EL (cell line): Measurements from ENCODE around the gene HID1.
A peak's percentile ranks its signal among the peaks of the same experiment; 100 is the strongest.
"Not testable (repeated sequence)": the region's sequence is repeated elsewhere in the genome, so short reads cannot be mapped to it uniquely, and the experiment has no call there.

ENCODE experiments used
- DNase-seq: peaks from one replicate; pipeline ENCODE4 v3.0.0-alpha.2; 2016

The HID1 gene

GRCh38 chr17:74921026-74921681 is 51.4 kb downstream of the HID1 start:
- DNase-seq: no peak

GRCh38 chr17:74920642-74921025 is 51.9 kb downstream of the HID1 start:
- DNase-seq: no peak

DNA sequence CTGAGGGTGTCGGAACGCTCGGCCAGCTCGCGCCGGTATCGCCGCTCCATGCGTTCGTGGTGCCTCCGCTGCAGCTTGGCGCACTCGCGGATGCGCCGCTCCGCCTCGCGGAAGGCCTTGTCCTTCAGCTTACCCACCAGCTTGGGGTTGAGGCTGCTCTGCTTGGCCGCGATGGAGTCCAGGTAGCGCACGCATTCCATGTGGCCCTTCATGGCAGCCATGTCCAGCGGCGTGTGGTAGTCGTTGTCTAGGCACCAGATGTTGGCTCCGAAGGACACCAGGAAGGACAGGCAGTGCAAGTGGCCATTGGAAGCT is 52.3 kb downstream of the HID1 start:
- no peak for DNase-seq

DNA sequence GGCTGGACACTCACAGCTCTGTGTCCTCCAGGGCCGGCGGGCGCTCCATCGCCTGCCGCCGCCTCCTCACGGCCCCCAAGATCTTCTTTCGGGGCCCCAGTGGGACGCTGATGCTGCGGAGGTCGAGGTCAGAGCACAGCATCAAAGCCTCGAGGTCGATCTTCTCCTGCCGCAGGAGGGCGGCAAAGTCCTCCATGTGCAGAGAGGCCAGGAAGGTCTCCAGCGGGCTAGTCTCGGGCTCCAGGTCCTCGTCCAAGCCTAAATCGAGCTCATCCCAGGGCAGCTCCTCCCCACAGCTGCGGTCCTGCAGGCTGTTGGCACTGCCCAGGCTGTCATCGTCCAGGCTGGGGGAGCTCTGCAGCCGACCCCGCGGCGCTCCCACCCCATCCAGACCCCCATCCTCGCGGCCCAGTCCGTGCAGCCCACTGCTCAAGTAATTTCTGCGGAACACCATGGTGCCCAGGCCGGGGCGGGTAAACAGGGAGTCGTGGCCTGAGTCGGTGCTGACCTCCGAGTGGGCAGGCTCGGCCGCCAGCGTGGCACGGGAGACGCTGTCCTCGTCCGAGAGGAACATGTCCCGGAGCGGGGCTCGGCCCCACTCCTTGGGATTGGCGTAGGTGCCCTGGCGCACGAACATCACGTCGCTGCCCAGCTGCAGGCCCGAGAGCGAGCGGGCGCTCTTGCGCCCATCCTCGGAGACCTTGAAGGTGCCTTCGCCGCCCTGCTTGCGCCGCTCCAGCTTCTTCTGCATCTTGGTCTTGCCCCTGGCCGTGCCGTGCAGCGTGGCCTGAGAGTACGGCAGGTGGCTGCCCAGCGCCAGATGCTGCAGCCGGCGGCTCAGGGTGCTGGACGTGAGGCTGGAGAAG is 52.9 kb downstream of the HID1 start:
- peak; percentile 22 for DNase-seq

GRCh38 chr17:74918906-74919305 is 53.7 kb downstream of the HID1 start:
- DNase-seq: no peak

- no peak for DNase-seq
Observed at GRCh38 chr17:74917430-74917829, 55.1 kb downstream of the HID1 start.

DNA sequence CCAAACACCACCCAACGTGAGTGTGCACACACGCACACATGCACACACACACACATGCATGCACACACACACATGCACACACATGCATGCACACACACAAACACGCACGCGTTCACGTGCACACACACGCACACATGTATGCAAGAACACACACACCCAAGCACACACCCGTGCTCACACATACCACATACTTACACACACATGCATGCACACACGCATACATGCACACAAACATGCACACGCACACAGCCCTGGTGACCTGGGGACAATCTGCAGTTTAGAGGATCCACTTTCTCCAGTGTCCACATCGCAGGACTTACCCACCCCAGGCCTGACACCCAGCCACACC is 55.7 kb downstream of the HID1 start:
- DNase-seq: no peak

GRCh38 chr17:74916136-74916850 is 56.3 kb downstream of the HID1 start:
- DNase-seq: no peak

DNA sequence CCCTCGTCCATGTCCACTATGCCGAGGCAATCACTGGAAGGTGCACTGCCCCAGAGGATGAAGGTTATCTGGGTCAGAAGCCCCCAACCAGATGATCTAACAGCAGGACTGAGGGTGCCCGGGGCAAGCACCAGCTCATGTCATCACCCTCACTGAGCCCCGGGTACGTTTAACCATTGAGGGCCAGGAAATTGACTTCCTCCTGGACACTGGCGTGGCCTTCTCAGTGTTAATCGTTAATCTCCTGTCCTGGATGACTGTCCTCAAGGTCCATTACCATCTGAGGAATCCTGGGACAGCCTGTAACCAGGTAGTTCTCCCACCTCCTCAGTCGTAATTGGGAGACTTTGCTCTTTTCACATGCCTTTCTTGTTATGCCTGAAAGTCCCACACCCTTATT is 61.1 kb downstream of the HID1 start:
- not testable (repeated sequence) for DNase-seq

- DNase-seq: not testable (repeated sequence)
Observed at GRCh38 chr17:74909097-74909496, 63.5 kb downstream of the HID1 start.

GRCh38 chr17:74907012-74907411 is 65.5 kb downstream of the HID1 start:
- no peak for DNase-seq

GRCh38 chr17:74906214-74906793 is 66.3 kb downstream of the HID1 start:
- not testable (repeated sequence) for DNase-seq

GRCh38 chr17:74904687-74905409 is 67.7 kb downstream of the HID1 start:
- no peak for DNase-seq

GRCh38 chr17:74903671-74904070 is 68.9 kb downstream of the HID1 start:
- no peak for DNase-seq

DNA sequence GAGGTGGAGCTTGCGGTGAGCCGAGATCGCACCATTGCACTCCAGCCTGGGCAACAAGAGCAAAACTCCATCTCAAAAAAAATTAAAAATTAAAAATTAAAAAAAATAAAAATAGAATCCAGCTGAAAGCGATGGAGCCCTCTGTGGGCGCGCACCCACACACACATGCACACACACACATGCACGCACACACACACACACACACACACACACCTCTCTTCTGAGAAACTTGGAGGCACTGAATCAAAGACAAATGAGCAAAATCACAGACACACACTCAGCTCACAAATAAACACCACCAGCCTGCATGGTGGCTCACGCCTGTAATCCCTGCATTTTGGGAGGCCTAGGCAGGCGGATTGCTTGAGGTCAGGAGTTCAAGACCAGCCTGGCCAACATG is 69.5 kb downstream of the HID1 start:
- DNase-seq: no peak

DNA sequence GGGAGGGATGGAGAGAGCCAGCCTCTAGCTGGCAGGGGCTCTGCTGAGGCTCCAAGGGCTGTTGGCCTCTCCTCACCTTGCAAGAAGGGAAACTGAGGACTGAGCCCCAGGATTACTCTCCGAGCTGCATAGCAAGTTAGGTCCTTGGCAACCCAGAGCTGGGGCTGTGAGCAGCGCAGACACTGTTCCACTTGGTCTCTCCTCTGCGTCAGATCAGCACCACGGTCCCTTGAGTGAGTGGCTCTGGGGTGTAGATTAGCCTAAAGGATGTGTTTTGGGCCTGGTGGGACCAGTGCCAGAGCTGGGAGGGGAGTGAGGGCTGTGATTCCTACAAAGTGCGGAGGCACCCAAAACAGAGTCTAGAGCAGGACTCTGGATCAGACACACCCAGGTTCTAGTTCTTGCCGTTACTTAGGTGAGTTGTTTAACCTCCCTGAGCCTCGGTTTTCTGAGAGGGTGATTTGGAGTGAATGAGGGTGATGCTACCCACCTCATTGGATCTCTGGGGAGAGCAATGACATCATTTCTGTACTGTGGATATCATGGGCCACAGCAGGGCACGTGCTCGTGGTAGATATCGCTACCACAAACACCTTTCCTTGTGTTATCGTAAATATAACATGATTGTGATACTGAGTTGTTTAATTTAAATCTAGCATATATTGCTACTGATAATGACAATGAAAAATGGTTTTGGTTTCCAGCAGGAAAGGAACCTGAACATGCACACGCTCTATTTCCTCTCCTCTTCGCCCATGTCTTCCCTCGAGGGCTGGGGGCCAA is 71.0 kb downstream of the HID1 start:
- no peak for DNase-seq
